ENCODE data around the gene CEACAM8.
"Not testable (repeated sequence)": the region's sequence is repeated elsewhere in the genome, so short reads cannot be mapped to it uniquely, and the experiment has no call there.

Gene CEACAM8

DNA sequence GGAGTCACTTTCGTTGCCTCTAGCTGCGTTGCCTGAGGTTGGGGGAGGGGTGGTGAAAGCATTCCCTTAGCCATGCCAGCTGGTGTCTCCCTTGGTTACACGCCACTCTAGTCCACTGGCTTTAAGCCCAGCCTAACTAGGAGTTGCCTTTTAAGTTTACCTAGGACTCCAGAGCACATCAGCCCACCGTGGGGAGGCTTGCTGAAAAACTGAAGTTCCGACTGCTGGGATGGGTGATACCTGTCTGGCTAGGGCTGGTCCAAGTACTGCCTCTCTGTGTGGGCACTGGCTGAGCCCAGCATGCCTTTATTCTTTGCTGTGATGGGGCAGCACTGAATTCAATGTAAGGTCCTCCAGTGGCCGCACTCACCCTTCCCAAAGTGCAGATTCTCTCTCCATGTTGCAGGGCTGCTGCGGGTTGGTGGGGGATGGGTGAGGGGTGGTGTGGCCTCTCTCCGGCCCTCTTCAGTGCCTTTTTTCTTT lies 54.6 kb downstream of the CEACAM8 start:
- DNase-seq: no peak

DNA sequence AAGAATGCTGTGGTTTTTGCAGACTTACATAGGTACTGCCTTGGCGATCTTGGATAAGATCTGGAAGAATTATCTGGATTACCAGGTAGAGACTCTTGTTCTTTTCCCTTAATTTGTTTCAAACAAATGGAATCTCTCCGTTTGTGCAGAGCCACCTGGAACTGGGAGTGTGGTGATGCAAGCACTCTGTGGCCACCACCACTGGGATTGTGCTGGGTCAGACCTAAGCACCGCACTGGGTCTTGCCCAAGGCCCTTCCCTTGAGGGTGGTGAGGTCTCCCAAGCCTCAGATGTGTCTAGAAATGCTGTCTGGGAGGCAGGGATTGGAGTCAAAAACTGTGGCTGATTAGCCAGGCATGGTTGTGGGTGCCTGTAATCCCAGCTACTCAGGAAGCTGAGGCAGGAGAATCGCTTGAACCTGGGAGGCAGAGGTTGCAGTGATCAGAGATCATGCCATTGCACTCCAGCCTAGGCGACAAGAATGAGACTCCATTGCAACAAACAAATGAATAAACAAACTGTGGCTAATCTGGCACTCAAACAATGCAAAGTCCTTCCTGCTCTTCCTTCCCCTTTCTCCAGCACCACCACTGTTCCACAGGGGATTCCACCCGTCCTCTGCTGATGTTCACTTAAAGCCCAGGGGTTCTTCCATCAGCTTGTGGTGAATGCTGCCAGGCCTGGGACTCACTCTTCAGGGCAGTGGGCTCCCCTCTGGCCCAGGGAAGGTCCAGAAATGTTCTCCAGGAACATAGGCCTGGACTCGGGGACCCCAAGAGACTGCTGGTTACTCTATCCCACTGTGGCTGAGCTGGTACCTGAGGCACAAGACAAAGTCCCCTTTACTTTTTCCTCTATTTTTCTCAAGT lies 55.6 kb downstream of the CEACAM8 start:
- DNase-seq: no peak

DNA sequence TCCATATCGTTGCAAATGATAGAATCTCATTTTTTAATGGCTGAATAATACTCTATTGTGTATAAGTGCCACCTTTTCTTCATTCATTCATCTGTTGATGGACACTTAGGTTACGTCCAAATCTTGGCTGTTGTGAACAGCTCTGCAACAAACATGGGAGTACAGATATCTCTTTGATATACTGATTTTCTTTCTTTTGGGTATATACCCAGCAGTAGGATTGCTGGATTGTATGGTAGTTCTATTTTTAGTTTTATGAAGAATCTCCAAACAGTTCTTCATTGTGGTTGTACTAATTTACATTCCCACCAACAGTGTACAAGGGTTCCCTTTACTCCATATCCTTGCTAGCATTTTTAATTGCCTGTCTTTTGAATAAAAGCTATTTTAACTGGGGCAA lies 59.4 kb downstream of the CEACAM8 start:
- DNase-seq: not testable (repeated sequence)

DNA sequence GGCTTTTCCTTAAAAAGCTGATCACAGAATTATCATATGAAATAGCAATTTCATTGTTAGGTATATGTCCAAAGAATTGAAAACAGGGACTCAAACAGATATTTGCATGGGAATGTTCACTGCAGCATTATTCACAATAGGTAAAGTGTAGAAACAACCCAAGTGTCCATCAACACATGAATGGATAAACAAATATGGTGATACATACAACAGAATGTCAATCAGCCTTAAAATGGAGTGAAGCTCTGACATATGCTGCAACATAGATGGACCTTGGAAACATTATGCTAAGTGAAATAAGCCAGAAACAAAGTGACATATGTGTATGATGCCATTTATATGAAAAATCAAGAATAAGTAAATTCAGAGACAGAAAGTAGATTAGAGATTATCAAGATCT lies 60.3 kb downstream of the CEACAM8 start:
- DNase-seq: no peak

DNA sequence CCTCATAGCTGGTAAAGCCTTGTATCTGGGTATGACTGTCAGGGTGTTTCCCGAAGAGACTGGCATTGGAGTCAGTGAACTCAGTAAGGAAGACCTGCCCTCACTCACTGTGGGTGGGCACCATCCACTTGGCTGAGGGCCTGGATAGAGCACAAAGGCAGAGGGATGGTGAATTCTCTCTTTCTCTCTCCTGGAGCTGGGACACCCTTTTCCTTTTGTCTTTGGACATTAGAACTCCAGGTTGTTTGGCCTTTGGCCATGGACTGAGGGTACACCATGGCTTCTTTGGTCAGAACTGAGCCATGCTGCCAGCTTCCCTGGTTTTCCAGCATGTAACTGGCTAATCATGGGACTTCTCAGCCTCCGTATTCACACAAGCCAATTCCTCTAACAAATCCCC lies 61.8 kb downstream of the CEACAM8 start:
- no peak for DNase-seq

DNA sequence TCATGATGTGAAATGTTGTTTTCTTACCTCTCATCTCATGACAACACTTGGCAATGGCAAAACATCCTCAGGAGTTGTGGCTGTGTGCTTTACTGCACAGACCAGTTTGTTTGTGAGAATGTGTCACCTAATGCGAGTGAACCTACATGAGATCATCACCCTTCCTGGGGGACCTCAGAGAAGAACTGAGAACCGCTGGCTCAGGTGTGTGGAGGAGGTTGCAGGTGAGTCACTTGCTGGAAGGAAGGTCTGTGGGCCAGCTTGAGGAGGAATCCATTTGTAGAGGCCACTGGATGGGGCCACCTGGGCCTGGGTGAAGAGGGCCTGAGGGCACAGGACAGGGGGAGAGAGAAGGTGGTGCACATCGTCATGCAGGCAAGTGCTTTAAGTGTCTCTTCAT lies 63.4 kb downstream of the CEACAM8 start:
- DNase-seq: no peak
